Measurements from ENCODE around the gene MBP.

Gene MBP

GRCh38 chr18:77093586-77093985, 39.0 kb downstream of the MBP start:
- no peak for ATAC-seq (ENCODE audit: low read depth)
- DNase-seq (ENCODE audit: low spot score), result no peak
- Histone ChIP-seq H3K27me3 (ENCODE audit: insufficient read depth, poor library complexity, severe bottlenecking) (no peaks in the 10 kb centered on the region), H3K27ac (ENCODE audit: poor library complexity, severe bottlenecking) (no peak overlapping the region), H3K4me3 (ENCODE audit: severe bottlenecking) (no peak overlapping the region), H3K4me1 (ENCODE audit: insufficient read depth, poor library complexity, severe bottlenecking) (peaks cover 12% of the 10 kb centered on the region), H3K9me3 (ENCODE audit: severe bottlenecking) (no peaks in the 10 kb centered on the region), H3K36me3 (ENCODE audit: low read depth) (peaks cover 20% of the 10 kb centered on the region; the same call in 1 of the 2 replicates)
- no peak for TF ChIP-seq CTCF (IDR thresholded peaks at IDR 0.05; ENCODE audit: poor library complexity, severe bottlenecking)

GRCh38 chr18:77093067-77093430, 39.5 kb downstream of the MBP start:
- H3K4me1 ChIP-seq (ENCODE audit: insufficient read depth, poor library complexity, severe bottlenecking), result peaks cover 17% of the 10 kb centered on the region
- H3K27me3 ChIP-seq (ENCODE audit: insufficient read depth, poor library complexity, severe bottlenecking), result no peaks in the 10 kb centered on the region
- ATAC-seq (ENCODE audit: low read depth) (no peak), DNase-seq (ENCODE audit: low spot score) (no peak)
- H3K36me3 ChIP-seq (ENCODE audit: low read depth), result peaks cover 25% of the 10 kb centered on the region; the same call in 1 of the 2 replicates
- no peaks in the 10 kb centered on the region for H3K9me3 ChIP-seq (ENCODE audit: severe bottlenecking)
- no peak for TF ChIP-seq CTCF (IDR thresholded peaks at IDR 0.05; ENCODE audit: poor library complexity, severe bottlenecking)
- no peak overlapping the region for H3K4me3 ChIP-seq (ENCODE audit: severe bottlenecking)
- H3K27ac ChIP-seq (ENCODE audit: poor library complexity, severe bottlenecking), result no peak overlapping the region

GRCh38 chr18:77092104-77093066, 40.2 kb downstream of the MBP start:
- TF ChIP-seq CTCF (IDR thresholded peaks at IDR 0.05; ENCODE audit: poor library complexity, severe bottlenecking), result no peak
- DNase-seq (ENCODE audit: low spot score) (no peak), ATAC-seq (ENCODE audit: low read depth) (no peak)
- Histone ChIP-seq H3K36me3 (ENCODE audit: low read depth) (peaks cover 24% of the 10 kb centered on the region; the same call in 1 of the 2 replicates), H3K27me3 (ENCODE audit: insufficient read depth, poor library complexity, severe bottlenecking) (no peaks in the 10 kb centered on the region), H3K4me1 (ENCODE audit: insufficient read depth, poor library complexity, severe bottlenecking) (peaks cover 24% of the 10 kb centered on the region), H3K27ac (ENCODE audit: poor library complexity, severe bottlenecking) (no peak overlapping the region), H3K4me3 (ENCODE audit: severe bottlenecking) (no peak overlapping the region), H3K9me3 (ENCODE audit: severe bottlenecking) (no peaks in the 10 kb centered on the region)

GRCh38 chr18:77091366-77091765, 41.2 kb downstream of the MBP start:
- no peak for TF ChIP-seq CTCF (IDR thresholded peaks at IDR 0.05; ENCODE audit: poor library complexity, severe bottlenecking)
- peaks cover 34% of the 10 kb centered on the region for H3K4me1 ChIP-seq (ENCODE audit: insufficient read depth, poor library complexity, severe bottlenecking)
- ATAC-seq (ENCODE audit: low read depth), result no peak

More at GRCh38 chr18:77091366-77091765, 41.2 kb downstream of the MBP start:
- DNase-seq (ENCODE audit: low spot score), result no peak
- Histone ChIP-seq H3K4me3 (ENCODE audit: severe bottlenecking) (no peak overlapping the region), H3K27me3 (ENCODE audit: insufficient read depth, poor library complexity, severe bottlenecking) (no peaks in the 10 kb centered on the region), H3K36me3 (ENCODE audit: low read depth) (peaks cover 18% of the 10 kb centered on the region; the same call in 1 of the 2 replicates), H3K27ac (ENCODE audit: poor library complexity, severe bottlenecking) (no peak overlapping the region), H3K9me3 (ENCODE audit: severe bottlenecking) (no peaks in the 10 kb centered on the region)
